Mesothelial cell of epicardium (in vitro differentiated cells): ENCODE measurements around the gene ZNF675. TPM values are rescaled to one million over a fixed set of nuclear protein-coding genes. Genes with fewer than 3 reads are reported as not detected.
"Not testable (repeated sequence)": the region's sequence is repeated elsewhere in the genome, so short reads cannot be mapped to it uniquely, and the experiment has no call there.

Experiments used
- DNase-seq, 2 experiments: peaks; one replicate each; pipeline ENCODE4 v3.0.0; 2021; ENCODE audit warnings: low spot score in 2 of 2; ENCODE audit not compliant: unreplicated experiment in 2 of 2
- H3K27ac Mint-ChIP-seq: 2 replicates; pipeline ENCODE4 v1.8.0; 2021; ENCODE audit warnings: mixed read lengths
- H3K27me3 Mint-ChIP-seq: 2 replicates; pipeline ENCODE4 v1.8.0; 2021; ENCODE audit warnings: low read depth, mixed read lengths
- H3K36me3 Mint-ChIP-seq: 2 replicates; pipeline ENCODE4 v1.8.0; 2021; ENCODE audit warnings: mixed read lengths
- H3K4me1 Mint-ChIP-seq: 2 replicates; pipeline ENCODE4 v1.8.0; 2021; ENCODE audit warnings: mixed read lengths
- H3K4me3 Mint-ChIP-seq: 2 replicates; pipeline ENCODE4 v1.8.0; 2021; ENCODE audit warnings: mild to moderate bottlenecking, moderate library complexity, mixed read lengths
- H3K9me3 Mint-ChIP-seq: 2 replicates; pipeline ENCODE4 v1.8.0; 2021; ENCODE audit warnings: mixed read lengths
- CTCF ChIP-seq: fragments of 200-600 bp; sonication (generic); IDR thresholded peaks from one replicate; pipeline ENCODE4 v1.5.0; 2021; ENCODE audit warnings: antibody characterized with exemption; ENCODE audit not compliant: unreplicated experiment
- total RNA-seq: library from RNA; stranded (reverse); gene quantifications from 3 replicates; pipeline ENCODE4 v1.2.1, GENCODE V29; 2021

ZNF675 gene
- total RNA-seq, 1 donor from 2014 or later: 24.1 TPM

GRCh38 chr19:23665651-23666410 lies 21.2 kb downstream of the ZNF675 start:
- peaks cover 42% of the 10 kb centered on the region for H3K9me3 Mint-ChIP-seq
- TF ChIP-seq CTCF: no peak
- H3K27ac Mint-ChIP-seq: no peak overlapping the region
- no peaks in the 10 kb centered on the region for H3K4me1 Mint-ChIP-seq
- DNase-seq: no peak
- H3K36me3 Mint-ChIP-seq: peaks cover 85% of the 10 kb centered on the region
- H3K27me3 Mint-ChIP-seq: no peaks in the 10 kb centered on the region
- H3K4me3 Mint-ChIP-seq: no peak overlapping the region

GRCh38 chr19:23649817-23650216 lies 37.2 kb downstream of the ZNF675 start:
- H3K9me3 Mint-ChIP-seq: peaks cover 60% of the 10 kb centered on the region
- not testable (repeated sequence) for DNase-seq, H3K27ac Mint-ChIP-seq, H3K27me3 Mint-ChIP-seq, H3K4me3 Mint-ChIP-seq, H3K4me1 Mint-ChIP-seq
- H3K36me3 Mint-ChIP-seq: peaks cover 43% of the 10 kb centered on the region

Other genes starting within 250 kb of the ZNF675 start
- gene ZNF681, start 71.7 kb upstream of the ZNF675 start, total RNA-seq: 7.3 to 9.0 TPM (median 8.8 TPM) in 3 replicates
- gene ZNF726, start 227.7 kb upstream of the ZNF675 start, total RNA-seq: 4.8 to 5.5 TPM (median 5.2 TPM) in 3 replicates